ENCODE data around the gene MAPKBP1. TPM values are rescaled to one million over a fixed set of nuclear protein-coding genes. Genes with fewer than 3 reads are reported as not detected.
A peak's percentile ranks its signal among the peaks of the same experiment; 100 is the strongest.

The MAPKBP1 gene
- total and polyA plus RNA-seq, 2 of the 13 experiments (the other 11 are each of a cell fraction or from before 2014, with no cell fraction given) = 3.0 to 7.3 TPM

GRCh38 chr15:41774062-41774881 is at the start of gene MAPKBP1 (continued):
- TF ChIP-seq ZNF441 (CRISPR knock-in tag; IDR thresholded peaks at IDR 0.05; ENCODE audit: borderline replicate concordance) (peak; percentile 96), ZEB1 (IDR thresholded peaks at IDR 0.05; ENCODE audit: insufficient replicate concordance, low read depth) (no peak), ZNF530 (CRISPR knock-in tag; IDR thresholded peaks at IDR 0.05; ENCODE audit: low read depth) (no peak), CHD2 (IDR thresholded peaks at IDR 0.05; ENCODE audit: low read depth, low read length) (0 out of 2 replicates have a peak, but pooled peaks have one; percentile 7), ZSCAN12 (CRISPR knock-in tag; IDR thresholded peaks at IDR 0.05) (no peak), ZNF234 (CRISPR knock-in tag; conservative IDR thresholded peaks at IDR 0.05) (no peak), ZNF335 (CRISPR knock-in tag; IDR thresholded peaks at IDR 0.05) (peak; percentile 76; the same call in 1 of the 2 replicates), HNRNPLL (IDR thresholded peaks at IDR 0.05; ENCODE audit: low read depth, low read length, poor library complexity, severe bottlenecking) (peak; percentile 92), ZKSCAN1 (IDR thresholded peaks at IDR 0.05; ENCODE audit: low read length) (no peak), GABPA (IDR thresholded peaks at IDR 0.05; ENCODE audit: low read depth, low read length) (no peak), GABPA (CRISPR knock-in tag; IDR thresholded peaks at IDR 0.05; ENCODE audit: low read depth) (no peak), ZNF292 (CRISPR knock-in tag; IDR thresholded peaks at IDR 0.05; ENCODE audit: borderline replicate concordance, low read depth) (peak; percentile 95), ETV6 (CRISPR knock-in tag; conservative IDR thresholded peaks at IDR 0.05) (no peak), TFE3 (CRISPR knock-in tag; IDR thresholded peaks at IDR 0.05) (peak; percentile 54), NR2F6 (IDR thresholded peaks at IDR 0.05) (no peak), NR2F6 (CRISPR knock-in tag; IDR thresholded peaks at IDR 0.05) (peak; percentile 78), GLMP (CRISPR knock-in tag; IDR thresholded peaks at IDR 0.05; ENCODE audit: borderline replicate concordance) (no peak), STAG1 (CRISPR knock-in tag; IDR thresholded peaks at IDR 0.05) (peak; percentile 77), TBX3 (IDR thresholded peaks at IDR 0.05; ENCODE audit: borderline replicate concordance) (no peak), JDP2 (CRISPR knock-in tag; IDR thresholded peaks at IDR 0.05; ENCODE audit: borderline replicate concordance) (no peak), EED (CRISPR knock-in tag; IDR thresholded peaks at IDR 0.05) (no peak), CCDC6 (CRISPR knock-in tag; IDR thresholded peaks at IDR 0.05) (peak; percentile 98), GZF1 (CRISPR knock-in tag; IDR thresholded peaks at IDR 0.05) (peak; percentile 94), KDM5A (IDR thresholded peaks at IDR 0.05; ENCODE audit: borderline replicate concordance, low read length) (peak; percentile 38; the same call in 1 of the 2 replicates), ATF3 (CRISPR knock-in tag; IDR thresholded peaks at IDR 0.05) (0 out of 2 replicates have a peak, but pooled peaks have one; percentile 10), NCOA5 (CRISPR knock-in tag; IDR thresholded peaks at IDR 0.05) (no peak), POLR2G (IDR thresholded peaks at IDR 0.05; ENCODE audit: low read depth, low read length) (peak; percentile 68), PHF8 (CRISPR knock-in tag; IDR thresholded peaks at IDR 0.05) (peak; percentile 77), ZNF382 (CRISPR knock-in tag; IDR thresholded peaks at IDR 0.05; ENCODE audit: borderline replicate concordance) (no peak), KDM3A (CRISPR knock-in tag; IDR thresholded peaks at IDR 0.05; ENCODE audit: low read depth) (peak; percentile 80; the same call in 1 of the 2 replicates), ZNF256 (CRISPR knock-in tag; conservative IDR thresholded peaks at IDR 0.05) (no peak)
